Stimulated activated naive CD4-positive, alpha-beta T cell (primary cell): ENCODE data around the gene APOBEC2.
A peak's percentile ranks its signal among the peaks of the same experiment; 100 is the strongest.

Experiments used
- DNase-seq, 6 experiments: peaks; one replicate each; lab custom pipeline; 2025; lab: John Stamatoyannopoulos, UW

The APOBEC2 gene

GRCh38 chr6:41088451-41088850, 35.4 kb downstream of the APOBEC2 start:
- no peak for DNase-seq

- DNase-seq = no peak
These were observed 38.1 kb downstream of the APOBEC2 start for GRCh38 chr6:41090841-41091761.

- DNase-seq = no peak
These were observed 39.6 kb downstream of the APOBEC2 start for GRCh38 chr6:41092421-41093140.

GRCh38 chr6:41093729-41094128, 40.7 kb downstream of the APOBEC2 start:
- DNase-seq = no peak

- no peak for DNase-seq
These were observed 44.6 kb downstream of the APOBEC2 start for GRCh38 chr6:41097467-41098090.

GRCh38 chr6:41098366-41098765, 45.4 kb downstream of the APOBEC2 start:
- no peak for DNase-seq

GRCh38 chr6:41100871-41101287, 47.9 kb downstream of the APOBEC2 start:
- DNase-seq = peak in 1 of 6 experiments; percentile 36

- DNase-seq = no peak
These were observed 50.8 kb downstream of the APOBEC2 start for GRCh38 chr6:41103847-41104246.

GRCh38 chr6:41111017-41111416, 58.0 kb downstream of the APOBEC2 start:
- DNase-seq = no peak
